HL-60 (cell line): ENCODE results near the gene ANO10.

Experiments
- CTCF ChIP-seq: IDR thresholded peaks from one replicate; pipeline ENCODE4 v1.5.1; 2011; ENCODE audit warnings: low read length, control low read depth, inconsistent platforms; ENCODE audit not compliant: insufficient read depth
- GABPA ChIP-seq: IDR thresholded peaks from 2 replicates; pipeline ENCODE4 v1.6.1; 2012; ENCODE audit warnings: low read depth
- POLR2AphosphoS5 ChIP-seq: IDR thresholded peaks from 2 replicates; pipeline ENCODE4 v1.6.1; 2012; ENCODE audit warnings: low read depth
- REST ChIP-seq: IDR thresholded peaks from 2 replicates; pipeline ENCODE4 v1.6.1; 2012; ENCODE audit warnings: low read depth; ENCODE audit not compliant: insufficient replicate concordance

GRCh38 chr3:43481375-43481774, 140.4 kb downstream of the ANO10 start:
- TF ChIP-seq POLR2AphosphoS5 (no peak), CTCF (no peak), GABPA (no peak), REST (no peak)
